ENCODE data around the gene ABCC4. TPM values are rescaled to one million over a fixed set of nuclear protein-coding genes. Genes with fewer than 3 reads are reported as not detected.

ABCC4 gene
- total RNA-seq, 2 experiments from 2014 or later: 9.6 to 11.8 TPM

- intact Hi-C loops (cut with micrococcal nuclease): no loop called here
- Mint-ChIP-seq H3K9me3 (no peaks in the 10 kb centered on the region), H3K36me3 (ENCODE audit: low read depth) (peaks cover 54% of the 10 kb centered on the region), H3K27ac (no peak overlapping the region), H3K27me3 (no peaks in the 10 kb centered on the region), H3K4me3 (no peak overlapping the region), H3K4me1 (ENCODE audit: low read depth) (no peaks in the 10 kb centered on the region)
- DNase-seq (no peak), ATAC-seq (no peak)
- ChIA-PET POLR2A (no interaction called here), CTCF (no interaction called here)
- TF ChIP-seq CTCF (IDR thresholded peaks at IDR 0.05): no peak
These were observed 227.4 kb downstream of the ABCC4 start for GRCh38 chr13:95073747-95074311.

GRCh38 chr13:95067303-95067702 is 233.9 kb downstream of the ABCC4 start:
- ChIA-PET CTCF (no interaction called here), POLR2A (no interaction called here)
- Mint-ChIP-seq H3K27ac (no peak overlapping the region), H3K36me3 (ENCODE audit: low read depth) (peaks cover 29% of the 10 kb centered on the region), H3K4me1 (ENCODE audit: low read depth) (no peaks in the 10 kb centered on the region), H3K9me3 (no peaks in the 10 kb centered on the region), H3K27me3 (no peaks in the 10 kb centered on the region), H3K4me3 (no peak overlapping the region)
- DNase-seq (no peak), ATAC-seq (no peak)
- no peak for TF ChIP-seq CTCF (IDR thresholded peaks at IDR 0.05)
- intact Hi-C loops (cut with micrococcal nuclease): no loop called here

- Mint-ChIP-seq H3K27ac (no peak overlapping the region), H3K4me1 (ENCODE audit: low read depth) (no peaks in the 10 kb centered on the region), H3K27me3 (no peaks in the 10 kb centered on the region), H3K9me3 (no peaks in the 10 kb centered on the region), H3K36me3 (ENCODE audit: low read depth) (peaks cover 9% of the 10 kb centered on the region), H3K4me3 (no peak overlapping the region)
- ATAC-seq: no peak
- POLR2A ChIA-PET: no interaction called here
- DNase-seq: no peak
- no peak for TF ChIP-seq CTCF (IDR thresholded peaks at IDR 0.05)
- CTCF ChIA-PET: no interaction called here
- intact Hi-C loops (cut with micrococcal nuclease): no loop called here
These were observed 241.2 kb downstream of the ABCC4 start for GRCh38 chr13:95060014-95060519.

- H3K9me3 Mint-ChIP-seq: no peaks in the 10 kb centered on the region
These were observed 241.9 kb downstream of the ABCC4 start for GRCh38 chr13:95059306-95059705.

GRCh38 chr13:95058680-95059079 is 242.6 kb downstream of the ABCC4 start:
- DNase-seq (no peak), ATAC-seq (no peak)
- TF ChIP-seq CTCF (IDR thresholded peaks at IDR 0.05): no peak
- CTCF ChIA-PET: no interaction called here
- H3K4me1 Mint-ChIP-seq (ENCODE audit: low read depth): no peaks in the 10 kb centered on the region
- no peaks in the 10 kb centered on the region for H3K9me3 Mint-ChIP-seq
- no peak overlapping the region for H3K27ac Mint-ChIP-seq
- no peaks in the 10 kb centered on the region for H3K27me3 Mint-ChIP-seq
- intact Hi-C loops (cut with micrococcal nuclease): no loop called here
- POLR2A ChIA-PET: no interaction called here
- no peak overlapping the region for H3K4me3 Mint-ChIP-seq
- peaks cover 13% of the 10 kb centered on the region for H3K36me3 Mint-ChIP-seq (ENCODE audit: low read depth)

More at GRCh38 chr13:95059306-95059705, 241.9 kb downstream of the ABCC4 start:
- peaks cover 10% of the 10 kb centered on the region for H3K36me3 Mint-ChIP-seq (ENCODE audit: low read depth)
- DNase-seq (no peak), ATAC-seq (no peak)
- no peaks in the 10 kb centered on the region for H3K4me1 Mint-ChIP-seq (ENCODE audit: low read depth)
- CTCF ChIA-PET: no interaction called here
- no peak overlapping the region for H3K4me3 Mint-ChIP-seq
- intact Hi-C loops (cut with micrococcal nuclease): no loop called here
- no peaks in the 10 kb centered on the region for H3K27me3 Mint-ChIP-seq
- POLR2A ChIA-PET: no interaction called here
- TF ChIP-seq CTCF (IDR thresholded peaks at IDR 0.05): no peak
- no peak overlapping the region for H3K27ac Mint-ChIP-seq

Measured in activated CD8-positive, alpha-beta T cell treated with anti-CD3 and anti-CD28 coated beads for 36 hours (primary cell).